Measurements from ENCODE around the gene PARP11.

GRCh38 chr12:3896801-3897351 is 23.7 kb upstream of the PARP11 start:
- TF ChIP-seq NR2F2 (IDR thresholded peaks at IDR 0.05): no peak
- no peak for TF ChIP-seq CTCF (IDR thresholded peaks at IDR 0.05; ENCODE audit: low read depth, low read length, missing input control)
- no peak for TF ChIP-seq YY1 (IDR thresholded peaks at IDR 0.05)
- TF ChIP-seq FOXA1 (IDR thresholded peaks at IDR 0.05): no peak
- TF ChIP-seq JUND (IDR thresholded peaks at IDR 0.05): no peak

Measured in liver (tissue), 3 donors.